Heart right ventricle (tissue), 16 donors: Measurements from ENCODE around the gene PLCH1. TPM values are rescaled to one million over a fixed set of nuclear protein-coding genes. Genes with fewer than 3 reads are reported as not detected.

Experiments
- ATAC-seq, 8 donors: fragments of 200-7000 bp; cut with Tn5 transposase; one replicate each; pipeline ENCODE4 v1.9.1; 2020; ENCODE audit warnings: mild to moderate bottlenecking in 8 of 8, moderate library complexity in 8 of 8, moderate number of reproducible peaks in 1 of 8
- DNase-seq, 2 donors: peaks; one replicate each; pipeline ENCODE4 v3.0.0-alpha.2; 2020
- H3K27ac ChIP-seq, 10 donors: fragments of 200-600 bp; sonication (generic) in 2 of 10; one replicate each; pipeline versions ENCODE4 v1.5.0 to v1.8.0; 2020 to 2022; ENCODE audit warnings: mild to moderate bottlenecking in 3 of 10
- H3K27me3 ChIP-seq, 7 donors: fragments of 200-600 bp; one replicate each; pipeline ENCODE4 v1.8.0; 2021 to 2022; ENCODE audit warnings: mild to moderate bottlenecking in 2 of 7
- H3K36me3 ChIP-seq, 9 donors: fragments of 200-600 bp; sonication (generic) in 1 of 9; one replicate each; pipeline versions ENCODE4 v1.5.0 to v1.8.0; 2020 to 2022; ENCODE audit warnings: mild to moderate bottlenecking in 2 of 9
- H3K4me1 ChIP-seq, 9 donors: fragments of 200-600 bp; sonication (generic) in 1 of 9; one replicate each; pipeline versions ENCODE4 v1.5.0 to v1.8.0; 2020 to 2022; ENCODE audit warnings: mild to moderate bottlenecking in 4 of 9
- H3K4me3 ChIP-seq, 10 donors: fragments of 200-600 bp; sonication (generic) in 2 of 10; one replicate each; pipeline versions ENCODE4 v1.5.0 to v1.8.0; 2020 to 2022; ENCODE audit warnings: mild to moderate bottlenecking in 7 of 10, moderate library complexity in 2 of 10
- H3K9me3 ChIP-seq, 11 donors: fragments of 200-600 bp in 10 of 11; sonication (generic) in 2 of 11; one replicate each; pipeline versions ENCODE4 v1.5.0 to v1.8.0; 2013 to 2022; ENCODE audit warnings: mild to moderate bottlenecking in 2 of 11, control low read depth in 1 of 11, moderate library complexity in 1 of 11
- WGBS, 2 donors: extraction: QIAGEN DNeasy Blood & Tissue Kit; methylation state at CpG; one replicate each; pipeline ENCODE4 v1.1.7; 2013; ENCODE audit warnings: inconsistent platforms in 1 of 2; 5-methylcytosine and 5-hydroxymethylcytosine counted together
- intact Hi-C, 10 donors: fragments of 100-400 bp; cut with DNase I; formaldehyde crosslinking; loops; one replicate each; pipeline versions ENCODE4 v1.11.1 to v1.14.2; 2022
- polyA plus RNA-seq, 2 donors: library from polyadenylated mRNA; stranded (reverse); fragments of 200-250 nt; gene quantifications; one replicate each; pipeline ENCODE4 v1.2.3, GENCODE V29; 2013
- total RNA-seq, 10 donors: library from RNA; stranded (reverse); fragmentation: NEBNext Ultra II Directional in 3 of 10; extraction: Animal tissue kit (Norgen Biotek cat#: 25700) in 3 of 10; gene quantifications; one replicate each; pipeline versions ENCODE4 v1.2.1 to v1.2.4, GENCODE V29; 2021 to 2023
- TF ChIP-seq, protein P1 (sequence below), 9 donors: fragments of 200-600 bp; sonication (generic) in 2 of 9; IDR thresholded peaks; one replicate each; pipeline versions ENCODE4 v1.5.0 to v1.8.0; 2021 to 2022; ENCODE audit warnings: antibody characterized with exemption in 9 of 9, mild to moderate bottlenecking in 5 of 9, moderate library complexity in 1 of 9
- donor health status: Arrhythmogenic right ventricular cardiomyopathy.
- donor health status: ischemic (EF 13 %, LVEDD 7.1; RV severe dilation, severe dysfunction).
- donor health status: healthy with polysubstance abuse.
- donor health status: DM: no; HTN: yes; CAD: no.
- donor health status: DM: no; HTN: no; CAD: no.
- donor health status: ischemic (EF 25% LVEDD 6.9; RV normal size, moderate dysfunction).
- donor health status: ischemic (EF 25% LVEDD 5.7; RV mildly dilated, moderate dysfunction).
- donor health status: healthy.
- donor health status: DM: yes; HTN: yes; CAD: no.
- donor health status: Ischemic cardiomyopathy.
- donor health status: ischemic (EF 35%, LVEDD 5.7; RV mildly dilated, moderate dysfunction).
- donor health status: nonischemic (EF 11% LVEDD 7.7; RV severe dilation, severe dysfunction).
- donor health status: DM: yes; HTN: yes; CAD: no.
- donor health status: PGD.
- donor health status: ischemic (EF 29% LVEDD 5.4; RV normal size, mild dysfunction).
- donor health status: nonischemic (EF 23%, LVEDD 6.1; RV moderate dilation, normal function).

Gene PLCH1
- total and polyA plus RNA-seq, 12 donors = 0.13 to 2.1 (median 0.51) TPM

GRCh38 chr3:155435821-155436220 lies 309.1 kb downstream of the PLCH1 start:
- H3K4me1 ChIP-seq = peaks cover 0 to 1% (median 0%) of the 10 kb centered on the region in 9 donors

DNA sequence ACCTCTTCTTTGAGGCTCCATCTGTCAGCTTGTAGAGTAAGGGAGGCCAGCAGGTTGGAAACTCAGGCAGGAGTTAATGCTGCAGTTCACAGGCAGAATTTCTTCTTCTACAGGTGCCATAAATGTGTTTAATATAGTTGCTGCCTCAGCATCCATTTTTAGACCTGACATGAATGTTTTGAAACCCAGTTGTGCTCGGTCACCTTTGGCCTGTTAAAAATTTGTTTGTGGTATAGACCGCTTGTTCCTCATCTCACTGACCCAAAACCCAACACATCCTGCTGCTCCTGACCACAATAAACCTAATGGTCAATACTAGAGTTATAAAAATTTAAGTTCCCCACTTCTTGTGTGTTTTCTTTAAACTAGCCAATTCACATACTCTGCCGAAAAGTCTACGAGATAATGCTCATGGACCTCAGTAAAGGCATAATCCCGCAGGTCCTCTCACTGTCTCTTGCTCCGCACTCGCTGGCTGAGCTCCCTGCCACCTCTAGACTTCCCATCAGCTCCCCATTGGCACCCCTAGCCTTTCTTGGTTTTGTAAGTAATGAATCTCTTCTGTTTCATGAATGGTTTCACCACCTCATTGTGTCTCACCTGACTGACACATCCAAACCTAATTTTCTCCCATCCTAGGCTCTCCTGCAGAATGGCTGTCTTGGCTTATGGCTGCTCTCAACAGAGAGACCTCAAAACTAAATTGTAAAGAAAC lies 312.9 kb downstream of the PLCH1 start:
- whole genome bisulfite sequencing, 2 donors = 76% methylated on average over 7 of the region's 7 CpGs
- intact Hi-C loops = no loop called here
- DNase-seq (no peak), ATAC-seq (no peak)
- Histone ChIP-seq H3K9me3 (peaks cover 0 to 25% (median 10%) of the 10 kb centered on the region in 11 donors), H3K36me3 (no peaks in the 10 kb centered on the region), H3K4me1 (no peaks in the 10 kb centered on the region), H3K27me3 (no peaks in the 10 kb centered on the region), H3K27ac (no peak overlapping the region), H3K4me3 (no peak overlapping the region)
- TF ChIP-seq, protein P1, sequence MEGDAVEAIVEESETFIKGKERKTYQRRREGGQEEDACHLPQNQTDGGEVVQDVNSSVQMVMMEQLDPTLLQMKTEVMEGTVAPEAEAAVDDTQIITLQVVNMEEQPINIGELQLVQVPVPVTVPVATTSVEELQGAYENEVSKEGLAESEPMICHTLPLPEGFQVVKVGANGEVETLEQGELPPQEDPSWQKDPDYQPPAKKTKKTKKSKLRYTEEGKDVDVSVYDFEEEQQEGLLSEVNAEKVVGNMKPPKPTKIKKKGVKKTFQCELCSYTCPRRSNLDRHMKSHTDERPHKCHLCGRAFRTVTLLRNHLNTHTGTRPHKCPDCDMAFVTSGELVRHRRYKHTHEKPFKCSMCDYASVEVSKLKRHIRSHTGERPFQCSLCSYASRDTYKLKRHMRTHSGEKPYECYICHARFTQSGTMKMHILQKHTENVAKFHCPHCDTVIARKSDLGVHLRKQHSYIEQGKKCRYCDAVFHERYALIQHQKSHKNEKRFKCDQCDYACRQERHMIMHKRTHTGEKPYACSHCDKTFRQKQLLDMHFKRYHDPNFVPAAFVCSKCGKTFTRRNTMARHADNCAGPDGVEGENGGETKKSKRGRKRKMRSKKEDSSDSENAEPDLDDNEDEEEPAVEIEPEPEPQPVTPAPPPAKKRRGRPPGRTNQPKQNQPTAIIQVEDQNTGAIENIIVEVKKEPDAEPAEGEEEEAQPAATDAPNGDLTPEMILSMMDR (IDR thresholded peaks at IDR 0.05) = no peak

More at GRCh38 chr3:155435821-155436220, 309.1 kb downstream of the PLCH1 start:
- ATAC-seq (no peak), DNase-seq (no peak)
- no peak overlapping the region for H3K27ac ChIP-seq
- H3K27me3 ChIP-seq = no peaks in the 10 kb centered on the region
- H3K9me3 ChIP-seq = no peaks in the 10 kb centered on the region
- no peaks in the 10 kb centered on the region for H3K36me3 ChIP-seq
- no peak overlapping the region for H3K4me3 ChIP-seq
- TF ChIP-seq, protein P1 (IDR thresholded peaks at IDR 0.05) = no peak
- intact Hi-C loops = no loop called here

DNA sequence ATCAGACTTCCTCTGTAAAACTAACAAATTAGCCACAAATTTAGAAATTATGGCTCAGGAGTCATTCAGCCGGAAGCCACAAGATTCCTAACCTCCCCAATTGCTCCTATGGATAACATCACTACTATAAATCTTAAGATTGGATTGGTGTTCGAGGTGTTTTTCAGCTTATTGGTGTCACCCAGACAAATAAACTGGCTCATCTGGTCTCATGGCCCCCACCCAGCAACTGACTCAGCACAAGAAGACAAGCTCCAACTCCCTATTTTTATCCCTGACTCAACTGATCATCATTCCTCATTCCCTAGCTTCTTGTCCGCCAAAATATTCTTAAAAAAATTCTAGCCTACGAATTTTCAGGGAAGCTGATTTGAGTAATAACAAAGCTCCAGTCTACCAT lies 316.3 kb downstream of the PLCH1 start:
- WGBS, 2 donors = 81 to 83% methylated on average over 4 of the region's 4 CpGs
- Histone ChIP-seq H3K4me1 (no peaks in the 10 kb centered on the region), H3K27ac (no peak overlapping the region), H3K36me3 (no peaks in the 10 kb centered on the region), H3K27me3 (no peaks in the 10 kb centered on the region), H3K9me3 (peaks cover 0 to 38% (median 15%) of the 10 kb centered on the region in 11 donors), H3K4me3 (no peak overlapping the region)
- TF ChIP-seq, protein P1 (IDR thresholded peaks at IDR 0.05) = no peak
- intact Hi-C loops = no loop called here
- DNase-seq (no peak), ATAC-seq (no peak)

- TF ChIP-seq, protein P1 (IDR thresholded peaks at IDR 0.05) = no peak
- ATAC-seq = no peak
- no peaks in the 10 kb centered on the region for H3K4me1 ChIP-seq
- H3K27me3 ChIP-seq = no peaks in the 10 kb centered on the region
- H3K4me3 ChIP-seq = no peak overlapping the region
- H3K9me3 ChIP-seq = peaks cover 0 to 42% (median 15%) of the 10 kb centered on the region in 11 donors
- 78 to 83% methylated on average over 3 of the region's 3 CpGs for WGBS, 2 donors
- no peaks in the 10 kb centered on the region for H3K36me3 ChIP-seq
- no peak for DNase-seq
- intact Hi-C loops = no loop called here
- H3K27ac ChIP-seq = no peak overlapping the region
These were observed 318.2 kb downstream of the PLCH1 start for GRCh38 chr3:155426524-155427230.
